ENCODE results near the gene ASTN2. TPM values are rescaled to one million over a fixed set of nuclear protein-coding genes. Genes with fewer than 3 reads are reported as not detected.

ASTN2 gene
- polyA plus RNA-seq, 1 donor from 2014 or later: 6.8 TPM

DNA sequence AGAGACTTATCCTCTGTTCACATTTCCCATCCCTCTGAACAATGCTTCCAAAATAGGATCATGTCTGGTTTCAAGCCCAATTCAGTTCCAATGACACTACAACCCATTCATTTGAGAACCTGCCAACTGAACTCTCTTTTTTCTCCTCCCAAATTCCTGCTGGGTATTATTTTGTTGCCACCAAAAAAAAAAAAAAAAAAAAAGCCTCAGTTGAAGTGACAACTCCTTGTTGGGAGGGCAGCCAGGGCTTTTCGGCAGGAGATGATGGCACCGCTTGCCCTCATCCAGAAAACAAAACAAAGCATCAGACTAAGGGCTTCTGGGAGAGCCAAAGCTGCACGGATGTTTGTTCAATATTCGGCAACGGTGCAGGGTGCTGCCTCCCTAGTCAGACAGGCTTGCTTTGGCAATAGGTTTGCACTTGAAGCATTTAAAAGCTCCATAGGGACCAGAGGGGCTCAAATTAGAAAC lies 758.3 kb downstream of the ASTN2 start:
- no peaks in the 10 kb centered on the region for H4K20me1 ChIP-seq (ENCODE audit: insufficient read depth)
- H3K4me3 ChIP-seq (ENCODE audit: low read length): no peak overlapping the region
- no peaks in the 10 kb centered on the region for H3F3A ChIP-seq (ENCODE audit: insufficient read depth, low read length, poor library complexity, severe bottlenecking)
- TF ChIP-seq, protein P1, sequence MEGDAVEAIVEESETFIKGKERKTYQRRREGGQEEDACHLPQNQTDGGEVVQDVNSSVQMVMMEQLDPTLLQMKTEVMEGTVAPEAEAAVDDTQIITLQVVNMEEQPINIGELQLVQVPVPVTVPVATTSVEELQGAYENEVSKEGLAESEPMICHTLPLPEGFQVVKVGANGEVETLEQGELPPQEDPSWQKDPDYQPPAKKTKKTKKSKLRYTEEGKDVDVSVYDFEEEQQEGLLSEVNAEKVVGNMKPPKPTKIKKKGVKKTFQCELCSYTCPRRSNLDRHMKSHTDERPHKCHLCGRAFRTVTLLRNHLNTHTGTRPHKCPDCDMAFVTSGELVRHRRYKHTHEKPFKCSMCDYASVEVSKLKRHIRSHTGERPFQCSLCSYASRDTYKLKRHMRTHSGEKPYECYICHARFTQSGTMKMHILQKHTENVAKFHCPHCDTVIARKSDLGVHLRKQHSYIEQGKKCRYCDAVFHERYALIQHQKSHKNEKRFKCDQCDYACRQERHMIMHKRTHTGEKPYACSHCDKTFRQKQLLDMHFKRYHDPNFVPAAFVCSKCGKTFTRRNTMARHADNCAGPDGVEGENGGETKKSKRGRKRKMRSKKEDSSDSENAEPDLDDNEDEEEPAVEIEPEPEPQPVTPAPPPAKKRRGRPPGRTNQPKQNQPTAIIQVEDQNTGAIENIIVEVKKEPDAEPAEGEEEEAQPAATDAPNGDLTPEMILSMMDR (IDR thresholded peaks at IDR 0.05; ENCODE audit: poor library complexity, severe bottlenecking): no peak
- no peak for TF ChIP-seq MXI1 (conservative IDR thresholded peaks at IDR 0.05; ENCODE audit: poor library complexity, severe bottlenecking)
- TF ChIP-seq, protein P2, sequence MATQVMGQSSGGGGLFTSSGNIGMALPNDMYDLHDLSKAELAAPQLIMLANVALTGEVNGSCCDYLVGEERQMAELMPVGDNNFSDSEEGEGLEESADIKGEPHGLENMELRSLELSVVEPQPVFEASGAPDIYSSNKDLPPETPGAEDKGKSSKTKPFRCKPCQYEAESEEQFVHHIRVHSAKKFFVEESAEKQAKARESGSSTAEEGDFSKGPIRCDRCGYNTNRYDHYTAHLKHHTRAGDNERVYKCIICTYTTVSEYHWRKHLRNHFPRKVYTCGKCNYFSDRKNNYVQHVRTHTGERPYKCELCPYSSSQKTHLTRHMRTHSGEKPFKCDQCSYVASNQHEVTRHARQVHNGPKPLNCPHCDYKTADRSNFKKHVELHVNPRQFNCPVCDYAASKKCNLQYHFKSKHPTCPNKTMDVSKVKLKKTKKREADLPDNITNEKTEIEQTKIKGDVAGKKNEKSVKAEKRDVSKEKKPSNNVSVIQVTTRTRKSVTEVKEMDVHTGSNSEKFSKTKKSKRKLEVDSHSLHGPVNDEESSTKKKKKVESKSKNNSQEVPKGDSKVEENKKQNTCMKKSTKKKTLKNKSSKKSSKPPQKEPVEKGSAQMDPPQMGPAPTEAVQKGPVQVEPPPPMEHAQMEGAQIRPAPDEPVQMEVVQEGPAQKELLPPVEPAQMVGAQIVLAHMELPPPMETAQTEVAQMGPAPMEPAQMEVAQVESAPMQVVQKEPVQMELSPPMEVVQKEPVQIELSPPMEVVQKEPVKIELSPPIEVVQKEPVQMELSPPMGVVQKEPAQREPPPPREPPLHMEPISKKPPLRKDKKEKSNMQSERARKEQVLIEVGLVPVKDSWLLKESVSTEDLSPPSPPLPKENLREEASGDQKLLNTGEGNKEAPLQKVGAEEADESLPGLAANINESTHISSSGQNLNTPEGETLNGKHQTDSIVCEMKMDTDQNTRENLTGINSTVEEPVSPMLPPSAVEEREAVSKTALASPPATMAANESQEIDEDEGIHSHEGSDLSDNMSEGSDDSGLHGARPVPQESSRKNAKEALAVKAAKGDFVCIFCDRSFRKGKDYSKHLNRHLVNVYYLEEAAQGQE (IDR thresholded peaks at IDR 0.05; ENCODE audit: borderline replicate concordance): no peak
- TF ChIP-seq SMC3 (conservative IDR thresholded peaks at IDR 0.05; ENCODE audit: poor library complexity): no peak
- no peak for TF ChIP-seq EP300 (conservative IDR thresholded peaks at IDR 0.05; ENCODE audit: poor library complexity, severe bottlenecking)
- no peak for TF ChIP-seq EZH2 (IDR thresholded peaks at IDR 0.05; ENCODE audit: borderline replicate concordance, insufficient read depth, low read length, poor library complexity, severe bottlenecking)
- TF ChIP-seq POLR2AphosphoS5 (IDR thresholded peaks at IDR 0.05): no peak
- H3K9ac ChIP-seq (ENCODE audit: low read length): no peak overlapping the region
- H3K9me3 ChIP-seq (ENCODE audit: low read length): no peaks in the 10 kb centered on the region
- no peak overlapping the region for H3K4me2 ChIP-seq (ENCODE audit: low read length)
- no peak overlapping the region for H3K27ac ChIP-seq (ENCODE audit: low read length)
- H3K36me3 ChIP-seq (ENCODE audit: insufficient read depth, low read length): no peaks in the 10 kb centered on the region
- H2AFZ ChIP-seq (ENCODE audit: low read depth, low read length): no peak overlapping the region
- H3K79me2 ChIP-seq (replicated peaks; ENCODE audit: insufficient read depth, low read length): no peaks in the 10 kb centered on the region
- no peaks in the 10 kb centered on the region for H3K27me3 ChIP-seq (ENCODE audit: insufficient read depth, low read depth, low read length)
- H3K9me2 ChIP-seq (ENCODE audit: insufficient read depth, low read length): no peaks in the 10 kb centered on the region

DNA sequence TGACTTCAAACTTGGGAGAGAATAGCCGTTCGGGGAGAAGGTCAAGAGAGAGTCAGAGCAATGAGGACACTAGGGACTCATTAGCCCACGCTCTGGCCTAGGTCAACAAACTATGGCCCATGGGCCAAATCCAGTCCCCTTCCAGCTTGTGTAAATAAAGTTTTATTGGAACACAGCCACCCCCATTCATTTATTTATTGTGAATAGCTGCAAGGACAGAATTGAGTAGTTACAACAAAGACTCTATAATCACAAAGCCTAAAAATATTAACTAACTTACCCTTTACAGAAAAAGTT lies 760.9 kb downstream of the ASTN2 start:
- Histone ChIP-seq H3K9me3 (ENCODE audit: low read length) (no peaks in the 10 kb centered on the region), H3K9me2 (ENCODE audit: insufficient read depth, low read length) (no peaks in the 10 kb centered on the region), H3K79me2 (replicated peaks; ENCODE audit: insufficient read depth, low read length) (no peaks in the 10 kb centered on the region), H3K27ac (ENCODE audit: low read length) (no peak overlapping the region), H3K4me2 (ENCODE audit: low read length) (no peak overlapping the region), H3K9ac (ENCODE audit: low read length) (no peak overlapping the region), H3K4me3 (ENCODE audit: low read length) (no peak overlapping the region), H3F3A (ENCODE audit: insufficient read depth, low read length, poor library complexity, severe bottlenecking) (no peaks in the 10 kb centered on the region), H2AFZ (ENCODE audit: low read depth, low read length) (no peak overlapping the region), H3K36me3 (ENCODE audit: insufficient read depth, low read length) (no peaks in the 10 kb centered on the region), H4K20me1 (ENCODE audit: insufficient read depth) (no peaks in the 10 kb centered on the region), H3K27me3 (ENCODE audit: insufficient read depth, low read depth, low read length) (no peaks in the 10 kb centered on the region)
- no peak for TF ChIP-seq EZH2 (IDR thresholded peaks at IDR 0.05; ENCODE audit: borderline replicate concordance, insufficient read depth, low read length, poor library complexity, severe bottlenecking)
- TF ChIP-seq, protein P2 (IDR thresholded peaks at IDR 0.05; ENCODE audit: borderline replicate concordance): no peak
